Neural progenitor cell (in vitro differentiated cells): ENCODE results near the gene TSPAN4. TPM values are rescaled to one million over a fixed set of nuclear protein-coding genes. Genes with fewer than 3 reads are reported as not detected.

Experiments used
- DNase-seq: peaks from one replicate; pipeline ENCODE4 v3.0.0-alpha.2; 2016; ENCODE audit warnings: low spot score
- H2AFZ ChIP-seq: fragments of 200-600 bp; sonication (generic); replicated peaks from 2 replicates; pipeline ENCODE4 v1.6.1; 2016; ENCODE audit warnings: antibody characterized with exemption
- H3F3A ChIP-seq: fragments of 200-600 bp; sonication (generic); 2 replicates; pipeline ENCODE4 v1.6.1; 2016; ENCODE audit warnings: antibody characterized with exemption, low read depth
- H3K27ac ChIP-seq: fragments of 200-600 bp; sonication (generic); 2 replicates; pipeline ENCODE4 v1.5.1; 2016; ENCODE audit warnings: mild to moderate bottlenecking
- H3K27me3 ChIP-seq: fragments of 200-600 bp; sonication (generic); 2 replicates; pipeline ENCODE4 v1.6.1; 2016; ENCODE audit warnings: mild to moderate bottlenecking, moderate library complexity
- H3K36me3 ChIP-seq: fragments of 200-600 bp; sonication (generic); 2 replicates; pipeline ENCODE4 v1.5.1; 2016
- H3K4me1 ChIP-seq: fragments of 200-600 bp; sonication (generic); 2 replicates; pipeline ENCODE4 v1.6.1; 2016; ENCODE audit warnings: mixed run types
- H3K4me2 ChIP-seq: fragments of 200-600 bp; sonication (generic); 2 replicates; pipeline ENCODE4 v1.6.1; 2016
- H3K4me3 ChIP-seq: fragments of 200-600 bp; sonication (generic); 2 replicates; pipeline ENCODE4 v1.5.1; 2016
- H3K79me2 ChIP-seq: fragments of 200-600 bp; sonication (generic); 2 replicates; pipeline ENCODE4 v1.6.1; 2016; ENCODE audit warnings: low read depth
- H3K9ac ChIP-seq: fragments of 200-600 bp; sonication (generic); 2 replicates; pipeline ENCODE4 v1.6.1; 2016
- H3K9me3 ChIP-seq: fragments of 200-600 bp; sonication (generic); 2 replicates; pipeline ENCODE4 v1.5.1; 2016; ENCODE audit warnings: low read depth
- H4K20me1 ChIP-seq: fragments of 200-600 bp; sonication (generic); 2 replicates; pipeline ENCODE4 v1.6.1; 2016; ENCODE audit warnings: low read depth
- H3K27ac Mint-ChIP-seq: 3 replicates; pipeline ENCODE4 v1.8.0; 2021; ENCODE audit warnings: mixed read lengths
- H3K27me3 Mint-ChIP-seq: 2 replicates; pipeline ENCODE4 v1.8.0; 2022; ENCODE audit warnings: low read depth, mild to moderate bottlenecking, inconsistent platforms, moderate library complexity, mixed read lengths; ENCODE audit not compliant: insufficient read depth
- H3K36me3 Mint-ChIP-seq: 3 replicates; pipeline ENCODE4 v1.8.0; 2021; ENCODE audit warnings: mixed read lengths
- H3K4me1 Mint-ChIP-seq: 3 replicates; pipeline ENCODE4 v1.8.0; 2021; ENCODE audit warnings: mixed read lengths
- H3K4me3 Mint-ChIP-seq: 3 replicates; pipeline ENCODE4 v1.8.0; 2021; ENCODE audit warnings: mild to moderate bottlenecking, moderate library complexity, mixed read lengths
- H3K9me3 Mint-ChIP-seq: 3 replicates; pipeline ENCODE4 v1.8.0; 2020; ENCODE audit warnings: mixed read lengths
- CTCF ChIP-seq: fragments of 200-600 bp; sonication (generic); IDR thresholded peaks from 2 replicates; pipeline ENCODE4 v1.5.1; 2017; ENCODE audit warnings: antibody characterized with exemption, mild to moderate bottlenecking
- EZH2 ChIP-seq: fragments of 200-600 bp; sonication (generic); IDR thresholded peaks from 2 replicates; pipeline ENCODE4 v1.6.1; 2017; ENCODE audit warnings: antibody characterized with exemption, mild to moderate bottlenecking, moderate library complexity
- EZH2phosphoT487 ChIP-seq: fragments of 200-600 bp; sonication (generic); IDR thresholded peaks from 2 replicates; pipeline ENCODE4 v1.6.1; 2017; ENCODE audit warnings: antibody characterized with exemption
- small RNA-seq: library from RNA; depleted of rRNA; stranded (forward); fragments of <200 nt; gene quantifications from one replicate; pipeline ENCODE3, GENCODE V24; 2015
- total RNA-seq: library from RNA; depleted of rRNA; stranded (reverse); fragments of >200 nt; gene quantifications from 2 replicates; pipeline ENCODE4 v1.2.3, GENCODE V29; 2015; ENCODE audit warnings: low replicate concordance

The TSPAN4 gene
- total RNA-seq, 1 donor from 2014 or later, result 19.6 TPM

GRCh38 chr11:913043-913442 lies 70.4 kb downstream of the TSPAN4 start:
- Mint-ChIP-seq H3K4me3 (no peak overlapping the region), H3K36me3 (no peaks in the 10 kb centered on the region), H3K9me3 (no peaks in the 10 kb centered on the region), H3K27me3 (peaks cover 5% of the 10 kb centered on the region), H3K4me1 (peaks cover 18% of the 10 kb centered on the region), H3K27ac (no peak overlapping the region)
- Histone ChIP-seq H3K4me1 (peaks cover 14% of the 10 kb centered on the region), H3K9ac (no peak overlapping the region), H3K4me3 (no peak overlapping the region), H3K4me2 (no peak overlapping the region), H3K79me2 (peaks cover 25% of the 10 kb centered on the region), H2AFZ (no peak overlapping the region), H3K9me3 (no peaks in the 10 kb centered on the region), H3K27ac (no peak overlapping the region), H3K27me3 (no peaks in the 10 kb centered on the region), H3K36me3 (no peaks in the 10 kb centered on the region), H3F3A (peaks cover 11% of the 10 kb centered on the region), H4K20me1 (peaks cover 11% of the 10 kb centered on the region)
- no peak for TF ChIP-seq CTCF
- TF ChIP-seq EZH2, result no peak
- no peak for TF ChIP-seq EZH2phosphoT487
- no peak for DNase-seq

GRCh38 chr11:914204-914603 lies 71.6 kb downstream of the TSPAN4 start:
- Histone ChIP-seq H3K79me2 (peaks cover 13% of the 10 kb centered on the region), H3F3A (peaks cover 11% of the 10 kb centered on the region), H4K20me1 (peaks cover 5% of the 10 kb centered on the region), H3K4me2 (no peak overlapping the region), H3K27me3 (no peaks in the 10 kb centered on the region), H3K4me1 (peaks cover 14% of the 10 kb centered on the region), H3K36me3 (no peaks in the 10 kb centered on the region), H3K4me3 (no peak overlapping the region), H3K9me3 (no peaks in the 10 kb centered on the region), H3K27ac (no peak overlapping the region), H2AFZ (no peak overlapping the region), H3K9ac (no peak overlapping the region)
- no peaks in the 10 kb centered on the region for H3K36me3 Mint-ChIP-seq
- H3K4me1 Mint-ChIP-seq, result peaks cover 19% of the 10 kb centered on the region
- H3K9me3 Mint-ChIP-seq, result no peaks in the 10 kb centered on the region
- no peak for DNase-seq
- peaks cover 6% of the 10 kb centered on the region for H3K27me3 Mint-ChIP-seq
- H3K4me3 Mint-ChIP-seq, result no peak overlapping the region
- TF ChIP-seq EZH2phosphoT487 (no peak), CTCF (no peak), EZH2 (no peak)
- H3K27ac Mint-ChIP-seq, result no peak overlapping the region

GRCh38 chr11:914747-915501 lies 72.3 kb downstream of the TSPAN4 start:
- no peak for DNase-seq
- Histone ChIP-seq H3K79me2 (peaks cover 6% of the 10 kb centered on the region), H3K27ac (no peak overlapping the region), H3K9me3 (no peaks in the 10 kb centered on the region), H3K27me3 (no peaks in the 10 kb centered on the region), H2AFZ (no peak overlapping the region), H4K20me1 (no peaks in the 10 kb centered on the region), H3K36me3 (no peaks in the 10 kb centered on the region), H3F3A (peaks cover 11% of the 10 kb centered on the region), H3K4me2 (no peak overlapping the region), H3K9ac (no peak overlapping the region), H3K4me3 (no peak overlapping the region), H3K4me1 (peaks cover 7% of the 10 kb centered on the region)
- TF ChIP-seq EZH2phosphoT487, result no peak
- TF ChIP-seq EZH2, result no peak
- TF ChIP-seq CTCF, result no peak
- Mint-ChIP-seq H3K9me3 (no peaks in the 10 kb centered on the region), H3K27me3 (peaks cover 6% of the 10 kb centered on the region), H3K4me3 (no peak overlapping the region), H3K36me3 (no peaks in the 10 kb centered on the region), H3K4me1 (peaks cover 14% of the 10 kb centered on the region), H3K27ac (no peak overlapping the region)

Small RNA genes lying within 50 kb of the gene (small RNA-seq; reads per million reads assigned to genes)
- gene SNORA52, result not detected

Other genes with a start within 250 kb of the TSPAN4 start
- gene IRF7, start 226.9 kb upstream of the TSPAN4 start, total RNA-seq, result 4.3 and 18.4 TPM in 2 replicates
- gene CDHR5, start 217.9 kb upstream of the TSPAN4 start, total RNA-seq, result not detected in 2 replicates
- not detected in 2 replicates for gene SCT, start 215.7 kb upstream of the TSPAN4 start, total RNA-seq
- gene DRD4, start 205.6 kb upstream of the TSPAN4 start, total RNA-seq, result 0.97 and 6.6 TPM in 2 replicates
- 38.4 and 66.4 TPM in 2 replicates for gene DEAF1, start 147.6 kb upstream of the TSPAN4 start, total RNA-seq
- gene TMEM80, start 147.0 kb upstream of the TSPAN4 start, total RNA-seq, result 38.7 and 42.7 TPM in 2 replicates
- gene EPS8L2, start 136.6 kb upstream of the TSPAN4 start, total RNA-seq, result 3.3 and 11.0 TPM in 2 replicates
- gene TALDO1, start 95.4 kb upstream of the TSPAN4 start, total RNA-seq, result 101 and 114 TPM in 2 replicates
- gene GATD1, start 65.4 kb upstream of the TSPAN4 start, total RNA-seq, result 24.1 and 52.9 TPM in 2 replicates
- 0.94 and 1.9 TPM in 2 replicates for gene CEND1, start 52.8 kb upstream of the TSPAN4 start, total RNA-seq
- gene SLC25A22, start 44.6 kb upstream of the TSPAN4 start, total RNA-seq, result 11.0 and 38.4 TPM in 2 replicates
- gene PIDD1, start 37.6 kb upstream of the TSPAN4 start, total RNA-seq, result 4.8 and 34.6 TPM in 2 replicates
- 418 and 629 TPM in 2 replicates for gene RPLP2, start 32.9 kb upstream of the TSPAN4 start, total RNA-seq
- gene PNPLA2, start 23.9 kb upstream of the TSPAN4 start, total RNA-seq, result 2.6 and 20.9 TPM in 2 replicates
- gene CRACR2B, start 14.9 kb upstream of the TSPAN4 start, total RNA-seq, result 3.9 and 11.6 TPM in 2 replicates
- 37.4 and 82.2 TPM in 2 replicates for gene CD151, start 9.9 kb upstream of the TSPAN4 start, total RNA-seq
- 12.9 and 27.5 TPM in 2 replicates for gene POLR2L, start 323 bp upstream of the TSPAN4 start, total RNA-seq
- 56.6 and 62.9 TPM in 2 replicates for gene CHID1, start 68.0 kb downstream of the TSPAN4 start, total RNA-seq
- gene AP2A2, start 83.0 kb downstream of the TSPAN4 start, total RNA-seq, result 50.4 and 67.5 TPM in 2 replicates
- gene MUC6, start 193.9 kb downstream of the TSPAN4 start, total RNA-seq, result not detected in 2 replicates
- gene MUC2, start 232.0 kb downstream of the TSPAN4 start, total RNA-seq, result not detected in 2 replicates